K562 (cell line): ENCODE data around the gene ZNF564. TPM values are rescaled to one million over a fixed set of nuclear protein-coding genes. Genes with fewer than 3 reads are reported as not detected.

Experiments
- ATAC-seq: fragments of 200-7000 bp; cut with Tn5 transposase; 3 replicates; pipeline ENCODE4 v1.9.1; 2020; ENCODE audit warnings: moderate library complexity
- BruUV-seq: library from RNA; stranded (reverse); fragments of 400-500 nt; replicated peaks from 2 replicates; lab custom pipeline; 2021; lab: Mats Ljungman, UMichigan
- CTCF ChIA-PET: fragments of 300-600 bp; formaldehyde crosslinking; extraction: SDS; loops from one replicate; lab custom pipeline; 2021; ENCODE audit warnings: low intra/inter-chr PET ratio; lab: Yijun Ruan, JAX
- POLR2A ChIA-PET: fragments of 300-600, 350-650 bp; sonication (Branson Sonifier 250); formaldehyde crosslinking; extraction: SDS; loops from one replicate; lab custom pipeline; 2021; ENCODE audit warnings: antibody characterized with exemption, inconsistent platforms; lab: Yijun Ruan, JAX
- DNase-seq, 4 experiments: peaks; one replicate each; pipeline versions ENCODE4 v3.0.0 to v3.0.0-alpha.2; 2011 to 2018; ENCODE audit warnings: low spot score in 3 of 4, mixed read lengths in 3 of 4; ENCODE audit errors: extremely low read depth in 1 of 4
- FAIRE-seq: peaks from 2 replicates; lab custom pipeline; 2011; peaks lifted over from hg19 to GRCh38; lab: Jason Lieb, UNC
- H2AFZ ChIP-seq: 2 replicates; pipeline ENCODE4 v1.6.0; 2011; ENCODE audit warnings: low read depth, low read length, control low read depth, inconsistent platforms
- H3K27ac ChIP-seq: fragments of 200-600 bp; 3 replicates; pipeline ENCODE4 v1.8.0; 2011; ENCODE audit warnings: low read depth, mild to moderate bottlenecking, control low read depth, inconsistent platforms, low read length, moderate library complexity, mixed read lengths; ENCODE audit errors: extremely low read depth
- H3K27me3 ChIP-seq, 2 experiments: fragments of 300-600 bp in 1 of 2; 2 replicates in 1 of 2; 3 replicates in 1 of 2; pipeline versions ENCODE4 v1.6.0 to v1.8.0; 2011; ENCODE audit warnings: inconsistent platforms in 2 of 2, low read length in 2 of 2, mild to moderate bottlenecking in 1 of 2, mixed read lengths in 1 of 2, moderate library complexity in 1 of 2; ENCODE audit not compliant: control insufficient read depth in 2 of 2, insufficient read depth in 2 of 2
- H3K36me3 ChIP-seq: fragments of 300-600 bp; 3 replicates; pipeline ENCODE4 v1.8.0; 2011; ENCODE audit warnings: mild to moderate bottlenecking, low read length, inconsistent platforms; ENCODE audit not compliant: control insufficient read depth, insufficient read depth
- H3K4me1 ChIP-seq, 2 experiments: fragments of 200-600 bp in 1 of 2; replicated peaks in 1 of 2; 2 replicates in 1 of 2; 3 replicates in 1 of 2; pipeline versions ENCODE4 v1.5.1 to v1.8.0; 2011; ENCODE audit warnings: inconsistent platforms in 2 of 2, low read length in 2 of 2, mild to moderate bottlenecking in 1 of 2, mixed read lengths in 1 of 2, moderate library complexity in 1 of 2; ENCODE audit not compliant: control insufficient read depth in 2 of 2, insufficient read depth in 2 of 2
- H3K4me2 ChIP-seq: 2 replicates; pipeline ENCODE4 v1.6.1; 2011; ENCODE audit warnings: low read length, control low read depth, inconsistent platforms, mixed read lengths; ENCODE audit not compliant: insufficient read depth
- H3K4me3 ChIP-seq: fragments of 200-600 bp; sonication (generic), shearing (Covaris generic); 2 replicates; pipeline ENCODE4 v1.5.1; 2016; ENCODE audit warnings: control low read depth, inconsistent platforms
- H3K79me2 ChIP-seq: fragments of 200-600 bp; 3 replicates; pipeline ENCODE4 v1.8.0; 2011; ENCODE audit warnings: low read length, inconsistent platforms; ENCODE audit not compliant: control insufficient read depth, insufficient read depth
- H3K9ac ChIP-seq, 2 experiments: 2 replicates each; pipeline versions ENCODE4 v1.6.0 to v1.6.1; 2011; ENCODE audit warnings: low read depth in 2 of 2, low read length in 2 of 2, control low read depth in 1 of 2, inconsistent platforms in 1 of 2, mild to moderate bottlenecking in 1 of 2, mixed read lengths in 1 of 2; ENCODE audit not compliant: insufficient read depth in 1 of 2
- H3K9me1 ChIP-seq: one replicate; pipeline ENCODE4 v1.6.0; 2011; ENCODE audit warnings: inconsistent platforms, mild to moderate bottlenecking, low read length, moderate library complexity; ENCODE audit not compliant: control insufficient read depth, insufficient read depth
- H3K9me3 ChIP-seq: replicated peaks from 2 replicates; pipeline ENCODE4 v1.5.1; 2011; ENCODE audit warnings: low read depth, low read length, inconsistent platforms; ENCODE audit not compliant: control insufficient read depth, insufficient read depth
- H4K20me1 ChIP-seq: replicated peaks from 2 replicates; pipeline ENCODE4 v1.6.1; 2011; ENCODE audit warnings: low read length, inconsistent platforms, mixed read lengths; ENCODE audit not compliant: control insufficient read depth, insufficient read depth
- BRCA1 ChIP-seq, 2 experiments: fragments of 450-650 bp in 1 of 2; sonication (generic) in 1 of 2; formaldehyde crosslinking in 1 of 2; IDR thresholded peaks; 2 replicates each; pipeline versions ENCODE4 v1.5.0 to v1.6.1; 2017 to 2020; ENCODE audit warnings: mild to moderate bottlenecking in 1 of 2, missing genetic modification reagents in 1 of 2
- CHCHD3 ChIP-seq: fragments of 250-450 bp; sonication (Bioruptor Pico); IDR thresholded peaks from 2 replicates; pipeline ENCODE4 v2.1.2; 2022; ENCODE audit warnings: mild to moderate bottlenecking
- CHD2 ChIP-seq: IDR thresholded peaks from 2 replicates; pipeline ENCODE4 v1.6.1; 2011; ENCODE audit warnings: low read depth, low read length
- FOS ChIP-seq: IDR thresholded peaks from 3 replicates; pipeline ENCODE4 v1.6.1; 2011; ENCODE audit not compliant: insufficient read length; ENCODE audit errors: extremely low read depth
- HDAC8 ChIP-seq: fragments of 450-650 bp; IDR thresholded peaks from 2 replicates; pipeline ENCODE4 v1.6.1; 2016; ENCODE audit warnings: mild to moderate bottlenecking, missing genetic modification characterization, moderate library complexity, missing compliant biosample characterization
- NFYB ChIP-seq: IDR thresholded peaks from 2 replicates; pipeline ENCODE4 v1.6.1; 2011; ENCODE audit warnings: mild to moderate bottlenecking, moderate library complexity; ENCODE audit not compliant: insufficient read length; ENCODE audit errors: extremely low read depth
- NRF1 ChIP-seq, 2 experiments: fragments of 450-650 bp; IDR thresholded peaks in 1 of 2; conservative IDR thresholded peaks in 1 of 2; 2 replicates each; pipeline ENCODE4 v1.6.1; 2014; ENCODE audit warnings: mild to moderate bottlenecking in 2 of 2
- ZBTB7A ChIP-seq: IDR thresholded peaks from 2 replicates; pipeline ENCODE4 v1.6.1; 2011; ENCODE audit warnings: low read depth, mild to moderate bottlenecking, low read length, moderate library complexity, borderline replicate concordance; ENCODE audit not compliant: control insufficient read depth
- WGBS: fragments of 100-300 bp; shearing (Covaris generic); methylation state at CpG from one replicate; pipeline ENCODE4 v1.1.6; 2016; ENCODE audit warnings: low coverage, mixed read lengths; ENCODE audit not compliant: insufficient coverage; ENCODE audit errors: missing lambda C conversion rate; 5-methylcytosine and 5-hydroxymethylcytosine counted together
- in situ Hi-C: fragments of 300-500 bp; cut with MboI; formaldehyde crosslinking; loops from 4 replicates; pipeline ENCODE4 v1.15.0; 2018; ENCODE audit warnings: inconsistent platforms, mixed read lengths
- intact Hi-C: fragments of 100-400 bp; cut with micrococcal nuclease; formaldehyde crosslinking; loops from 2 replicates; pipeline ENCODE4 v1.14.2; 2022
- polyA plus RNA-seq, 8 experiments: library from polyadenylated mRNA; depleted of rRNA in 4 of 8; stranded (reverse) in 5 of 8; unstranded in 3 of 8; fragments of >200 nt; fragmentation: Nextera tagmentation in 2 of 8; fragmentation: Illumina TruSeq in 1 of 8; extraction: Ambion mirVana in 2 of 8; extraction: Trizol in 1 of 8; gene quantifications; 2 replicates each; pipeline versions ENCODE4 v1.2.1 to v1.2.3, GENCODE V29; 2011 to 2014; ENCODE audit warnings: inconsistent platforms in 1 of 8, missing spikeins in 1 of 8
- total RNA-seq, 7 experiments: library from RNA; depleted of rRNA in 6 of 7; stranded (reverse); fragments of >200 nt in 6 of 7; fragmentation: Illumina TruSeq in 2 of 7; extraction: Trizol in 2 of 7; gene quantifications; 2 replicates each; pipeline versions ENCODE4 v1.2.1 to v1.2.3, GENCODE V29; 2011 to 2021; ENCODE audit warnings: low replicate concordance in 1 of 7
- TF ChIP-seq, protein P1 (sequence below): sonication (generic); formaldehyde crosslinking; IDR thresholded peaks from 2 replicates; pipeline ENCODE4 v1.8.0; 2022; ENCODE audit warnings: missing genetic modification reagents, mild to moderate bottlenecking, moderate library complexity, borderline replicate concordance
- TF ChIP-seq, protein P2 (sequence below): fragments of 450-650 bp; IDR thresholded peaks from 2 replicates; pipeline ENCODE4 v1.6.1; 2016

The ZNF564 gene
- total and polyA plus RNA-seq, 9 of the 15 experiments (the other 6 are each of a cell fraction or from before 2014, with no cell fraction given): 1.4 to 8.1 (median 5.6) TPM

DNA sequence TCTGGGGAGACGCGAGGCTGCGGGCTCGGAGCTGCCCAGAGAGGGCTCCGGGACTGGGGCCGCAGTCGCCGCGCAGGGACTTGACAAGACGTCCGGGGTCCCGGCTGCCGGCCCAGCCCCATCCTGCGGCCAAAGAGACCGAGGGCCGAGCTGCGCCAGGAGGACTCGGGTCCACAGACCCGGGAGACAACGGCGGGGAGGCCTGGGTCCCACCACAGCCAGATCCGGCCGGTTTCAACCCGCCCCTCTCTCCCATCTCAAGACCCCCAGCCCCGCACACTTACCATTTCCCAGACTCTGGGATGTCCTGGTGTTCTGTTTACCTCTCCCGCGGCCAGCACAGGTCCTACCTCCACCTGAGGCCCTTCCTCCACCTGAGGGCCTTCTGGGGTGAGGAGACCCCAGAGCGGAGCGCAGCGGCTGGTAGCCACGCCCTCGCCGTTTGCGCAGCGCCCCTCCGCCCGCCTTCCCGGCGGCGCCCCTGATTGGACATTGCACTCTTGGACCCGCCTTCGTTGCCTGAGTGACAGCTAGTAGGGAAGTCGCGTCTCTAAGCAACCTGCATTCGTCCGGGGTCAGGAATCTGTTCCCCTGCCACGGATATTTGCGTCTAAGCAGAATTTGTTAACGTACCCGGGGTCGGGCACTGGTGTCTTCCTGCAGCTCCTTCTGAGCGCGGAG is 66.8 kb downstream of the ZNF564 start, which contains the start of gene ZNF709:
TSS of gene ZNF709 (minus strand) at position 446 of the 681 bp plus-strand sequence. CDS start at position 287, 159 bp downstream.
- Histone ChIP-seq H3K4me3 (peak within 1 kb of the TSS; percentile 58), H3K36me3 (no peaks in the 10 kb centered on the region), H3K79me2 (no peaks in the 10 kb centered on the region), H3K4me1 (peaks cover 0 to 11% of the 10 kb centered on the region in 2 experiments; a peak in 3 of 5 replicates), H3K27me3 (no peaks in the 10 kb centered on the region; a peak in 1 of 5 replicates), H4K20me1 (no peaks in the 10 kb centered on the region), H3K4me2 (peak within 1 kb of the TSS; percentile 79), H3K27ac (no peak within 1 kb of the TSS), H3K9ac (peak within 1 kb of the TSS; percentile 23 to 89; a peak in 3 of 4 replicates), H3K9me3 (no peaks in the 10 kb centered on the region), H3K9me1 (no peaks in the 10 kb centered on the region), H2AFZ (peak within 1 kb of the TSS; percentile 93)
- BruUV-seq: no TSS peak
- FAIRE-seq: peak; percentile 87
- POLR2A ChIA-PET: interaction anchor here (0.6 to 1.0 kb wide), 3 partner anchors 11 to 232 kb away, joined by 3 to 6 read pairs (median 3); no protein-coding TSS in a partner anchor
- in situ Hi-C loops: no loop called here
- intact Hi-C loops: loop anchor here (10.0 kb wide), 1 partner anchor 110 kb away; no protein-coding TSS in a partner anchor
- CTCF ChIA-PET: no interaction called here
- WGBS: 13% methylated on average over 45 of the region's 53 CpGs
- ATAC-seq: peak; percentile 98
- peak; percentile 82 to 93 (median 90) for DNase-seq
- TF ChIP-seq, protein P1, sequence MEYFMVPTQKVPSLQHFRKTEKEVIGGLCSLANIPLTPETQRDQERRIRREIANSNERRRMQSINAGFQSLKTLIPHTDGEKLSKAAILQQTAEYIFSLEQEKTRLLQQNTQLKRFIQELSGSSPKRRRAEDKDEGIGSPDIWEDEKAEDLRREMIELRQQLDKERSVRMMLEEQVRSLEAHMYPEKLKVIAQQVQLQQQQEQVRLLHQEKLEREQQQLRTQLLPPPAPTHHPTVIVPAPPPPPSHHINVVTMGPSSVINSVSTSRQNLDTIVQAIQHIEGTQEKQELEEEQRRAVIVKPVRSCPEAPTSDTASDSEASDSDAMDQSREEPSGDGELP (CRISPR knock-in tag): 0 out of 2 replicates have a peak, but pooled peaks have one; percentile 20
- peak; percentile 51; the same call in 1 of the 2 replicates for TF ChIP-seq ZBTB7A
- peak; percentile 37; the same call in 1 of the 2 replicates for TF ChIP-seq CHD2
- TF ChIP-seq, protein P2, sequence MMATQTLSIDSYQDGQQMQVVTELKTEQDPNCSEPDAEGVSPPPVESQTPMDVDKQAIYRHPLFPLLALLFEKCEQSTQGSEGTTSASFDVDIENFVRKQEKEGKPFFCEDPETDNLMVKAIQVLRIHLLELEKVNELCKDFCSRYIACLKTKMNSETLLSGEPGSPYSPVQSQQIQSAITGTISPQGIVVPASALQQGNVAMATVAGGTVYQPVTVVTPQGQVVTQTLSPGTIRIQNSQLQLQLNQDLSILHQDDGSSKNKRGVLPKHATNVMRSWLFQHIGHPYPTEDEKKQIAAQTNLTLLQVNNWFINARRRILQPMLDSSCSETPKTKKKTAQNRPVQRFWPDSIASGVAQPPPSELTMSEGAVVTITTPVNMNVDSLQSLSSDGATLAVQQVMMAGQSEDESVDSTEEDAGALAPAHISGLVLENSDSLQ: peak; percentile 99
- TF ChIP-seq BRCA1 (IDR thresholded peaks at IDR 0.05): no peak
- TF ChIP-seq BRCA1 (CRISPR knock-in tag; IDR thresholded peaks at IDR 0.05): no peak
- TF ChIP-seq HDAC8 (tag): no peak
- peak; percentile 53 for TF ChIP-seq NFYB
- TF ChIP-seq FOS: peak; percentile 51
- peak; percentile 77 to 82 for TF ChIP-seq NRF1 (conservative IDR thresholded peaks at IDR 0.05 in 1 of 2, IDR thresholded peaks at IDR 0.05 in 1 of 2)
- TF ChIP-seq CHCHD3: no peak
